Measurements from ENCODE around the gene POLK.
"Not testable (repeated sequence)": the region's sequence is repeated elsewhere in the genome, so short reads cannot be mapped to it uniquely, and the experiment has no call there.

The POLK gene

DNA sequence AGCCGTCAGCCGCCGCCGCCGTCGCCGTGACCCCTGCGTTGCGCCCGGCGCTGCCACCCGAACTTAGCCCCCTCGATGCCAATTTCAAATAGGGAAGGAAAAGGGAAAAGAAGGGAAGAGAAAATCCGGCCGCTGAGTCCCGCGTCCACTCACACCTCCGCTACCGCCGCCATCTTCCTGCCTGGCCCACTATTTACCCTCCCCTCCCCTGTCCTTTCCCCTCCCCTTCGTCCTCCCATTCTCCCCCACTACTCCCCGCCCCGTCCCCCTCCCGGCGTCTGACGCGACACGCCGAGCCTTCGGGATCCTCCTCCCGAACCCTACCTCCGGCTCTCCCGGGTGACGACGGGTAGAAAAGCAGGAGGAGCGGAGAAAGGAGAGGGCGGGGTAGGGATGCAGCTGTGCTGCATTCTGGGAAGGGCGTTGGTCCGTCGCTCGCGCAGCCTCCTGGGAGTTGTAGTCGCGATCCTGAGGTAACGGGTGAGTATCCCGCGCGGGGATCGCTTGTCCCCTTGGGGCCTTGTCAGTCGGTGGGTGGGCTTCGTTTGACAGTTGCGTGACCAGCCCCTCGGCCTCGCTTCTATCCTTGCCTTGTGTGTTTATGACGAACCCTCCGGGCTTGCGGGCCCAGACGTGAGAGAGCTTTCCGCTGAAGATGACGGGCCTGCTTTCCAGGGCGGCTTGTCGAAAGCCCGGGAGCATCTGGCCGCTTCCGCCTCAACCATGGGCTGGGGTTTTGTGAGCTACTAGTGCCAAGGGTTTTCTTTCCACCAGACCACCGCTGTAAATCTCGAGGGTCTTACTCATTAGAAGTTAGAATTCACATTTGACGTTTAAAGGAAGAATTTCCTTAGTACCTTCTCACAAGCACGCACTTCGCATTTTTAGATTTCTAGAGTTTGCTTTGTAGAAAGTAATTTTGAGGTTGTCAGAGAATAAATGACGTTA lies at the start of gene POLK, which contains the start of gene CERT1:
Gene POLK, plus strand, starts transcription at position 457 of the 948 bp plus-strand sequence.
Gene CERT1, minus strand, starts transcription at position 195 of the 948 bp plus-strand sequence. CDS start 422 bp downstream, outside the sequence.
- peak; percentile 97 for DNase-seq (ENCODE audit: low spot score)

DNA sequence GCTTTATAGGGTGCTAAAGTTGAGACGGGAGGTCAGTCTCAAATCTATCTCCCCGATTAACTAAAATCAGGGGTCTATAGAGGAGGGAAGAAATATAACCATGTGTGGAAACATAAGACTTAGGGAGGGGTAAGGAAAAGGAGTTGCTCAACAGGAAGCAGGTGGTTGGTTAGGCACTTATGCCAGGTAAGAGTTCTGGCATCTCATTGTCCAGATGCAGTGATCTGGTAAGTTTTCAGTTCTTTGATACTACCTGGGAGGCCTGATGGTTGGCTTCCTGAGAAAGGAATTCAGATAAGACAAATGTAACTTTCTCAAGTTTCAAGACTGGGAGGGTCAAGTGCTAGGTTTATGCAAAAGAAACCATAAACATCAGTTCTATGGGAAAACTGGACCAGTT lies 48.0 kb upstream of the POLK start:
- DNase-seq (ENCODE audit: low spot score): no peak

DNA sequence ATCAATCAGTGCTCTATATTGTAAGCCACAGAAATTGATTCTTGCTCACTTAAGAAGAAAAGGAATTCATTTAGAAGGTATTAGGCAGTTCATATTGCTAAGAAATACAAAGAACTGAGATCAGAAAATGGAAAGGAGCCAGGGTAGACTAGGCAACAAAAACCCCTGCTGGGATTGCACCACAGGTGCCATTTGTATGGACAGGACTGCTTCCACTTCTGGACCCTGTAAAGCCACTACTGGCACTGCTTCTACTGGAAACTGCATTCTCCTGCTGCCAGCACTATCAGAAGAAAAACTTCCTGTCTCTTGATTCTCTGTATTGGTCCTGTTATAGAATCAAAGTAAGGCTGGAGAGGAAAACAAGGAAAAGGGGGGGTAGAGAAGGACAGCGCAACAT lies 46.2 kb upstream of the POLK start:
- DNase-seq (ENCODE audit: low spot score): no peak

DNA sequence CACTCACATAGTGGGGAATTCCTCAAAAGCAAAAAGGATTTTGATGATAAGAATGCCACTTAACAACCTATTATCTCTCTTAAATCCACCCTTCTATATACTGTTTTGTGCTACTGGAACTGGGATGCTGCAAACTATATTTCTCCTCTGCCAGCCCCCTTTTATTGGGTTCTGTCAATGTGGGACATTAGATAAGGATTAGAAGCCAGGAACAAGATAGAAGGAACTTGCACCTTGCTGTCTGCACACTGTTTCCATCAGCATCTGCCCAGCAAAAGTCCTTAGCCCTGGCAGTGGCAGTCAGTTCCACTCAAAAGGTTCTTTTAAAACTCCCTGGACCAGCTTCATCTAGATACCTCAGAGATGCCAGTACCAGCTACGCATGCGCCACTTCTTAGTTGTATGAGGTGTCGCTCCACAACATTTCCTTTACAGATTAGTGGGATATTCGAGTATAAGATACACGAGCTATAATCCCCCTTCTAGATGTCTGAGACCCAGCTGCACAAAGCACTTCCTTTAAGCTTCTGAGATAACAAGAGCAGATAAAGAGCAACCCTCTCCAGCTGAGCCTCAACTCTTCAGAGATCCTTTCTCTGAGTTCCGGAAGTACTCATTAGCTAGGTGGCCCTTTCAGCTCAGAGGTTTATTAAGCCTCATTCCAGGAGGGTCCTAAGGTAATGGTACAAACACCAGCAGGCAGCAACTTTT lies 45.5 kb upstream of the POLK start:
- DNase-seq (ENCODE audit: low spot score): no peak

DNA sequence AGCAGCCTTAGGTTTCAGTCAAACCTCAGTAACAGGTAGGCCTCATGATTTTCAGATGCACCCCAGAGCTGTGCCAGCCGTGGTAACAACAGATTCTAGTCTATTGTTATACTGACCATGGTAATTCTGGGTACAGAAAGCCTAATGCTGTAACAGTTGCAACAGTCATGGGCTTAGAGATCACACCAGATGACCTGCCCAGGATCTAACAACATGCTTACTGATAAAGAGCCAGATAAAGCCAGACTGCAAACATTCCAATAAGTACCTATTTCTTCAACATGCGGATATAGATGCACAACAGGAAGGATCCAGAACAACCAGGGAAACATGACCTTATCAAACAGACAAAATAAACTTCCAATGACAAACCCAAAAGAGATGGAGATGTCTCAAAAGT lies 43.1 kb upstream of the POLK start:
- DNase-seq (ENCODE audit: low spot score): no peak

DNA sequence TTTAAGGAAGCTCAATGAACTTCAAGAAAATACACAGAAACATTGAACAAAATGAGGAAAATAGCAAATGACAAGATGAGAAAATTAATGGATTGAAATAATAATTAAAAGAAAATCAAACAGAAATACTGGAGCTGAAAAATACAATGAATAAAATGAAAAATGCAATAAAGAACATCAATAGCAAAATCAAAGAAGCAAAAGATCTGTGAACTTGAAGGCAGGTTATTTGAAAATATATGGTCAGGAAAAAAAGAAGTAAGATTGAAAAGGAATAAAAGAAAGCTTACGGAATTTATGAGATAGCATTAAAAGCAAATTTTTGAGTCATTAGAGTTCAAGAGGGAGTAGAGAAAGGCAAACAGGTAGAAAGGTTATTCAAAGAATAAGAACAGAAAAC lies 42.7 kb upstream of the POLK start:
- DNase-seq (ENCODE audit: low spot score): no peak

DNA sequence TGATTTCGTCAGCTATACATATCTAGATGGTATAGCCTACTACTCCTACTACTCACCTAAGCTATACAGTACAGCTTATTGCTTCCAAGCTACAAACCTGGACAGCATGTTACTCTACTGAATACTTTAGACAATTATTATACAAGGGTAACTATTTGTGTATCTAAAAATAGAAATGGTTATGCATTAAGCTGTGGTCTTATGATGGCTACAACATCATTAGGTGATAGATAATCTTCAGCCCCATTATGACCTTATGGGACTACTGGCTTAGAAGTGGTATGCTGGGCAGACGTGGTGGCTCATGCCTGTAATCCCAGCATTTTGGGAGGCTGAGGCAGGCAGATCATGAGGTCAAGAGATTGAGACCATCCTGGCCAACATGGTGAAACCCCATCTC lies 40.5 kb upstream of the POLK start:
- DNase-seq (ENCODE audit: low spot score): no peak

DNA sequence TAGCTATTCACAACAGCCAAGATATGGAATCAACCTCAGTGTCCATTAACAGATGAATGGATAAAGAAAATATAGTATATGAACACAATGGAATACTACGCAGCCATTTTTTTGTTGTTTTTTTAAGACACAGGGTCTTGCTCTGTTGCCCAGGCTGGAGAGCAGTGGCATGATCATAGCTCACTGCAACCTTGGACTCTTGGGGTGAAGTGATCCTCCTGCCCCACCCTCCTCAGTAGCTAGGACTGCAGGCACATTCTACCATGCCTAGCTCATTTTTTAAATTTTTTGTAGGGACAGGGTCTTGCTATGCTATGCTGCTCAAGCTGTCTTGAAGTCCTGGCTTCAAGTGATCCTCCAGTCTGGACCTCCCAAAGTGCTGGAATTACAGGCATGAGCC lies 38.7 kb upstream of the POLK start:
- no peak for DNase-seq (ENCODE audit: low spot score)

DNA sequence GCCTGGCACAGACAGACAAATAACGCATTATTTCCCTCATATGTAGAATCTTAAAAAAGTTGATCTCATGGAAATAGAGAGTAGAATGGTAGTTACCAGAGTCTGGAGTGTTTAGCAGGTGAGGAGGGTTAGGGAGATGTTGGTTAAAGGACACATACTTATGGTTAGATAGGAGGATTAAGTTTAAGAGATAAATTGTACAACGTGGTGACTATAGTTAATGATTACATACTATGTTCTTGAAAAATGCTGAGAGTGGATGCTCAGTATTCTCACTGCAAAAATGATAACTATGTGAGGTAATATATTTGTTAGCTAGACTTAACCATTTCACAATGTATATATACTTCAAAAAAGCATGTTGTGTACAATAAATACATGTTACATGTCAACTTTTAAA lies 38.2 kb upstream of the POLK start:
- no peak for DNase-seq (ENCODE audit: low spot score)

DNA sequence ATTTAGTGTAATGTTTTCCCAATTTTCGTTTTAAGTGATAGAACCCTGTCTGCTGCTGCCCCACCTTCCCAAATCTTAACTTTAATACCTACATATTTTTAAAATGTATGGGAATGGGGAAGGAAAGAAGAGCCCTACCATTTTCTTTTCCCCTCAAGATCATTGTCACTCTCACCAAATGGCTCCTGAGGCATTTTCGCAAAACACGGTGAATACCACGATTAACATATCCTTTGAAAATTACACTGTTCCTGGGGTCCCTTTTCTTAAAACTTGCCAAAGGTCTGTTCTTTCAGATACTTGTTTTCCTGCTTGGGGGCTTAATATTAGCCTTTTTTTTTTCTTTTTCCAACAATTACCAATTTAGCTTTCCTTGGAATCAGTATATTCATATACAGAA lies 36.3 kb upstream of the POLK start:
- DNase-seq (ENCODE audit: low spot score): no peak

DNA sequence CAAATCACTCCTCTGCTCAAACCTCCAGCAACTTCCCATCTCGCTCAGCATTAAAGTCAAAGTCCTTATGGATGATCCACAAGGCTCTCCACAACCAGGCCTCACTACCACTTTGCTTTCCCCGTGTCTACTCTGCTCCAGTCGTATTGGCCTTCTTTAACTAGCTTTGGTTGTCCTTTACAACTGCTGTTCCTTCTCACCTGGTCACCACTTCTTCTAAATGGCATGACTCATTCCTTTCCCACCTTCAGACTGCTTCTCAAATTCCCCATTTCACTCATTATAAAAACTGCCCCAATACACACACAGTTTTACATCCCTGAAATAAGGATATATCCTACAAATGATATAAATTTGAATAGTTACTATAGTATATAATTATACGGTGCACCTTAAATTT lies 30.7 kb upstream of the POLK start:
- DNase-seq (ENCODE audit: low spot score): no peak

DNA sequence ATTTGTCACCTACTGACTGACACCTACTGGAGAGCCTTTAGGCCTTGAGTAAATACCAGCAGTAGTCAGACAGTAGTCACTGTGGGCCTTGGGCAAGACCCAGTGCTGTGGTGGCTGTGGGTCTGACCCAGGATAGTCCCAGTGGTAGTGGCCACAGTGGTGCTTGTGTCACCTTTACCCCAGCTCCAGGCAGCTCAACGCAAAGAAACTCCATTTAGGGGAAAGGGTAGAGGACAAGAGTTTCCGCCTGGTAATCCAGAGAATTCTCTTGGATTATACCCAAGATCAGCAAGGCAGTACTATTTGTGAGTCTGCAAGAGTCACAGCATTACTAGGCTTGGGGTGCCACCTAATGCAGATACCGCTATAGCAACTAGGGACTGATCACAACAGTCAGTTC lies 29.2 kb upstream of the POLK start:
- no peak for DNase-seq (ENCODE audit: low spot score)

DNA sequence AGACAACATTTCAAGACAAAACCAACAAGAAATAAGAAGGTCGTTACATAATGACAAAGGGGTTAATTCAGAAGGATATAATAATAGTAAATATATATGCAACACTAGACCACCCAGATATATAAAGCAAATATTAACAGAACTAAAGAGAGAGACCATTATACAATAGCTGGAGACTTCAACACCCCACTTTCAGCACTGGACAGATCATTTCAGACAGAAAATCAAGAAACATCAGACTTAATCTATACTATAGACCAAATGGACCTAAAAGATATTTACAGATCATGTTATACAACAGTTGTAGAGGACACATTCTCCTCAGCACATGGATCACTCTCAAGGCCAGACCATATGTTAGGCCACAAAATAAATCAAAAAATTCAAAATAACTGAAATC lies 27.1 kb upstream of the POLK start:
- DNase-seq (ENCODE audit: low spot score): no peak

DNA sequence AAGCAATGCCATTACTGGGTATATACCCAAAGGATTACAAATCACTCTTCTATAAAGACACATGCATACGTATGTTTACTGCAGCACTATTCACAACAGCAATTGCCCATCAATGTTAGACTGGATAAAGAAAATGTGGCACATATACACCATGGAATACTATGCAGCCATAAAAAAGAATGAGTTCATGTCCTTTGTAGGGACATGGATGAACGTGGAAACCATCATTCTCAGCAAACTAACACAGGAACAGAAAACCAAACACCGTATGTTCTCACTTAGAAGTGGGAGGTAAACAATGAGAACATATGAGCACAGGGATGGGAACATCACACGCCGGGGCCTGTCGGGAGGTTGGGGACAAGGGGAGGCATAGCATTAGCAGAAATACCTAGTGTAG lies 21.8 kb upstream of the POLK start:
- DNase-seq (ENCODE audit: low spot score): not testable (repeated sequence)

DNA sequence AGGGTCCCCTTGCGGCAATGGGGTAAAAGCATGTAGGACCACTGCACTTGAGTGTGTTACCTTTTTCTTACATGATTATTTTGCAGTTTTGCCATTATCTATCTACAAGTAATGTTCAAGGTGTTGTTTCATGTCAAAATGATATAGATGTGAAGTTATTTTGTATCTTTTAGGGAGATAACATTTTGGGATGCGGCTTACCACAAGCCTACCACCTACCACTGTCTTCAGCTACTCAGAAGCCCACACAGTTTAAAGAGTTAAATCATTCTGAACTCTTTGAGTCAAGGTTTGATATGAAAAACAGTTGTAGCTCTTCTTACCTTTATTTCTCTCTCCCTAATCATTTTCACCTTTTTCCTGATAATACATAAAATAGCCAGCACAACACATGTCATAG lies 20.1 kb upstream of the POLK start:
- no peak for DNase-seq (ENCODE audit: low spot score)

DNA sequence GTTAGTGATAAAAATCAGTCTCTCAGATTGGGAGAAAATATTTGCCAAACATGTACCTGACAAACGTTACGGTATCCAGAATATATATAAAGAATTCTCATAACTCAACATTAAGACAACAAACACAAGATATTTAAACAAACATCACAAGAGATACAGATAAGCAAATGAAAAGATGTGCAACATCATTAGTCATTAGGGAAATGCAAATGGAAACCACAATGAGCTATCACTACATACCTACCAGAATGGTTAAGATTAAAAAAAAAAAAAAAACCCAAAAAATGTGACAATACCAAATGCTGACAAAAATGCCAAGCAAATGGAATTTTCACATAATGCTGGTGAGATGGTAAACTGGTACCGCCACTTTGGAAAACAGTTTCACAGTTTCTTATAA lies 15.7 kb upstream of the POLK start:
- no peak for DNase-seq (ENCODE audit: low spot score)

DNA sequence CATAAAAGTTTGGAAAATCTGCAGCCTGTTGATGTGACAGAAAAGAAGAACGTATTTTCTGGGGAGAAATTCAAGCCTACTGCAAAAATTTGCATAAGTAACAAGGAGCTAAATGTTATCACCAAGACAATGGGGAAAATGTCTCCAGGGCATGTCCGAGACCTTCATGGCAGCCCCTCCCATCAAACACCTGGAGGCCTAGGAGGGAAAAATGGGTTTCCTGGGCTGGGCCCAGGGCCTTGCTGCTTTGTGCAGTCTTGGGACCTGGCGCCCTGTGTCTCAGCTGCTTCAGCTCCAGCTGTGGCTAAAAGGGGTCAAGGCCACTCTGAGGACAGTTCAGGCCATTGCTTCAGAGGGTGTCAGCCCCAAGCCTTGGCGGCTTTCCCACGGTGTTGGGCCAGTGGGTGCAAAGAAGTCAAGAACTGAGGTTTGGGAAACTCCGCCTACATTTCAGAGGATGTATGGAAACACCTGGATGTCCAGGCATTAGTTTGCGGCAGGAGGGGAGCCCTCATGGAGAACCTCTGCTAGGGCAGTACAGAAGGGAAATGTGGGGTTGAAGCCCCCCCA lies 13.4 kb upstream of the POLK start:
- no peak for DNase-seq (ENCODE audit: low spot score)

DNA sequence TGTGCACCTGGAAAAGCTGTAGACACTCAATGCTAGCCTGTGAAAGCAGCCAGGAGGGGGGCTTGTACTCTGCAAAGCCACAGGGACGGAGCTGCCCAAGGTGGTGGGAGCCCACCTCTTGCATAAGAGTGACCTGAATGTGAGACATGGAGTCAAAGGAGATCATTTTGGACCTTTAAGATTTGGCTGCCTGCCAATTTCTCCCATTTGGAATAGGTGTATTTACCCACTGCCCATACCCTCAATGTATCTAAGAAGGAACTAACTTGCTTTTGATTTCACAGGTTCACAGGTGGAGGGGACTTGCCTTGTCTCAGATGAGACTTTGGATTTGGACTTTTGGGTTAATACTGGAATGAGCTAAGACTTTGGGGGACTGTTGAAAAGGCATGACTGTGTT lies 12.8 kb upstream of the POLK start:
- not testable (repeated sequence) for DNase-seq (ENCODE audit: low spot score)

DNA sequence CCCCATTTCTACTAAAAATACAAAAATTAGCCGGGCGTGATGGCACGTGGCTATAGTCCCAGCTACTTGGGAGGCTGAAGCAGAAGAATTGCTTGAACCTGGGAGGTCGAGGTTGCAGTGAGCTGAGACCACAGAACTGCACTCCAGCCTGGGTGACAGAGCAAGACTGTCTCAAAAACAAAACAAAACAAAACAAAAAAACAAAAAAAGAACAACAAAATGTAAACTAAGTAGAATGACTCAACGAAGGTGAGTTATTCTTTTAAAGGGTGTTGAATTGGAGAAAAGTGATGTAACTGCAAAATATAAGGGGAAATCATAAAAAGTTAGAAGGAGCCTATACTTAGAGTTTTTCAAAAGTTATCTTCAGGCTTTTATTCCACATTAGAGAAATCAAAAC lies 6.6 kb upstream of the POLK start:
- not testable (repeated sequence) for DNase-seq (ENCODE audit: low spot score)

DNA sequence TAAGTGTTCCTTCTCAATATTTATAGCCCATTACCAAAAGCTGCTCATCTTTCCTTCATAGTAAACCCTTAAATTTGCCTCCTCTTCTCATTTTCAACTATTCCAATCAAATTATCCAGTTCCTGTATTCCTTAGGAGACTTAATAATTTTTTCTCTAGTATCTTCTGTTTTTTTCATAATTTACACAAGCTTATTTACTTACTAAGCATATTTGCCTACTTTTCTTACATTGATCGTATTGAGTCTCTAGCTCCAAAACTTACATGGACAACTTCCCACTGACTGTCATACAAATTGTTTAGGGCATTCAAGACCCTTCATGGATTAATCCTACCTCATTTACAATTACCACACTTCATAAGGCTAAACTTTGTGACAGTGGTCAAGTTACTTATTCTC lies 3.9 kb upstream of the POLK start:
- DNase-seq (ENCODE audit: low spot score): no peak

DNA sequence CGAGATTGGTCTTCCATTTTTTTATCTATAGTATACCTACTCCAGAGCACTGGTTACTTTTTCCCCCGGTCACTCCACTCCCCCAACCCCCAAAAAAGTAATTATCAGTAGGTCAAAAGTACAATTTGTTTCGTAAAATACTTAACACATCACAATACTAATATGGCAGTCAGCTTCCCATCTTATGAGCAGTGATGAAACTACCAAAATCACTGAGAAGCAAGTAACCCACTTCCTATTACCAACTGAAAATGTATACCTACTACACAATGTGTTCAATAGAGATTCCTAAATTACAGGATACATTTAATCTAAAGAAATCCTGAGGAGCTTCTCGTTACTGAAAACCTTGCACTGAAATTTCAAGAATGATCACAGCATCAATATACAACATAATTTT lies 2.1 kb upstream of the POLK start:
- DNase-seq (ENCODE audit: low spot score): no peak

DNA sequence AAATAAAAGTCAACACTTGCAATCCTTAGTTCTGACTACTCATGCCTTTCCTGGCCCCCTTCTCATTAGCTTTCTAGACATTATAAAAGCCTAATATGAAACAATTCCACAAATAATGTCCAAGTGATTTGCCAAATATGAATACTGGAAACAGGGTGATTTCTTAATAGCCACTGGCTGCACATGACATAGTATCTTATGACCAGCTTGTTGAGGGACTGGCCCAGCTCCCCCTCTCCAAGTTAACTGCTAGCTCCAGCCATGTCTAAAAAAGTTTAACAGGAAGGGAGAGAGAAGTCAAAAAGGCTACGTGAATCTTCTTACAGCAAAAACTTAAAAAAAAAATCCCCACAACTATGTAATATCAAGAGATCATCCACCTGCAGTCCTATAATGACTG lies 1.7 kb upstream of the POLK start:
- DNase-seq (ENCODE audit: low spot score): no peak

DNA sequence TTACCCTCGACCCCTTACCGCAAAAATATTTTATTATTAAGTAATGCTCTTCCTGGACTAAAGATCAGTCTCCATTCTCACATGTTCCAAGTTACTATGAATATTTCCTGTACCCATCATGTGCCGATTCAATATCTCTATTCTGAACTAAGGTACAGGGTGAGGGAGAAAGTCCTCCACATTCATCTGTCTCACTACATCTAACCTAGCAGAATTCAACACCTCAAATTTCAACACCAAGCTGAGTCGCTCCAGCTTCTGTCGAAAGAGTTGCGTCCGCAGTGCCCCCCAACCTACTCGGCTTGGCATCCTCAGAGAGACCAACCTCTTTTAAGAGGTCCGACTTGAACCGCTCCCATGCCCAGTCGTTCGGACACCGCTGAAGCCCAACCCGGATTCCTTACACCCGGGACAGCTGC lies 1.3 kb upstream of the POLK start:
- DNase-seq (ENCODE audit: low spot score): peak; percentile 16

All from hematopoietic multipotent progenitor cell treated with erythropoietin and hydrocortisone succinate and interleukin-3 and kit ligand, for 15 days (in vitro differentiated cells).